Astrocyte (in vitro differentiated cells and primary cell): Measurements from ENCODE around the gene AUTS2. TPM values are rescaled to one million over a fixed set of nuclear protein-coding genes. Genes with fewer than 3 reads are reported as not detected.

Experiments
- DNase-seq: peaks from one replicate; pipeline ENCODE4 v3.0.0-alpha.2; 2010; ENCODE audit warnings: low read depth
- FAIRE-seq: peaks from 2 replicates; lab custom pipeline; 2011; peaks lifted over from hg19 to GRCh38; lab: Jason Lieb, UNC
- H2AFZ ChIP-seq: 2 replicates; pipeline ENCODE4 v1.6.0; 2012; ENCODE audit warnings: low read depth, low read length, inconsistent platforms
- H3K27ac ChIP-seq: 2 replicates; pipeline ENCODE4 v1.5.1; 2011; ENCODE audit warnings: low read depth, low read length, inconsistent platforms
- H3K27me3 ChIP-seq: 2 replicates; pipeline ENCODE4 v1.6.0; 2011; ENCODE audit warnings: low read length, inconsistent platforms; ENCODE audit not compliant: insufficient read depth
- H3K36me3 ChIP-seq: 2 replicates; pipeline ENCODE4 v1.5.1; 2011; ENCODE audit warnings: low read length, inconsistent platforms; ENCODE audit not compliant: insufficient read depth
- H3K4me1 ChIP-seq: 2 replicates; pipeline ENCODE4 v1.5.1; 2011; ENCODE audit warnings: low read length, inconsistent platforms; ENCODE audit not compliant: insufficient read depth
- H3K4me2 ChIP-seq: 2 replicates; pipeline ENCODE4 v1.6.0; 2012; ENCODE audit warnings: low read length, inconsistent platforms
- H3K4me3 ChIP-seq: 2 replicates; pipeline ENCODE4 v1.5.1; 2011; ENCODE audit warnings: low read depth, mild to moderate bottlenecking, low read length, inconsistent platforms; ENCODE audit not compliant: insufficient read depth
- H3K79me2 ChIP-seq: 2 replicates; pipeline ENCODE4 v1.6.0; 2012; ENCODE audit warnings: mild to moderate bottlenecking, low read length, inconsistent platforms; ENCODE audit not compliant: insufficient read depth
- H3K9ac ChIP-seq: 2 replicates; pipeline ENCODE4 v1.6.0; 2012; ENCODE audit warnings: mild to moderate bottlenecking, low read length, inconsistent platforms
- H3K9me3 ChIP-seq: 2 replicates; pipeline ENCODE4 v1.5.1; 2012; ENCODE audit warnings: low read depth, mild to moderate bottlenecking, low read length, inconsistent platforms; ENCODE audit not compliant: insufficient read depth
- H4K20me1 ChIP-seq: 2 replicates; pipeline ENCODE4 v1.6.0; 2012; ENCODE audit warnings: low read length, inconsistent platforms; ENCODE audit not compliant: insufficient read depth
- H3K27ac Mint-ChIP-seq: one replicate; pipeline ENCODE4 v1.8.0; 2021; ENCODE audit warnings: mild to moderate bottlenecking, mixed read lengths; ENCODE audit not compliant: unreplicated experiment
- H3K27me3 Mint-ChIP-seq: one replicate; pipeline ENCODE4 v1.8.0; 2021; ENCODE audit warnings: low read depth, mixed read lengths; ENCODE audit not compliant: unreplicated experiment
- H3K36me3 Mint-ChIP-seq: one replicate; pipeline ENCODE4 v1.8.0; 2021; ENCODE audit warnings: low read depth, mixed read lengths; ENCODE audit not compliant: unreplicated experiment
- H3K4me1 Mint-ChIP-seq: one replicate; pipeline ENCODE4 v1.8.0; 2021; ENCODE audit warnings: low read depth, mixed read lengths; ENCODE audit not compliant: unreplicated experiment
- H3K4me3 Mint-ChIP-seq: one replicate; pipeline ENCODE4 v1.8.0; 2021; ENCODE audit warnings: mild to moderate bottlenecking, moderate library complexity, mixed read lengths; ENCODE audit not compliant: unreplicated experiment
- H3K9me3 Mint-ChIP-seq: one replicate; pipeline ENCODE4 v1.8.0; 2021; ENCODE audit warnings: mild to moderate bottlenecking, mixed read lengths; ENCODE audit not compliant: unreplicated experiment
- CTCF ChIP-seq: IDR thresholded peaks from 2 replicates; pipeline ENCODE4 v1.5.1; 2011; ENCODE audit warnings: low read depth, mild to moderate bottlenecking, inconsistent platforms, low read length, moderate library complexity; ENCODE audit not compliant: insufficient read depth
- EZH2 ChIP-seq: IDR thresholded peaks from 2 replicates; pipeline ENCODE4 v1.6.1; 2012; ENCODE audit warnings: mild to moderate bottlenecking, low read length, inconsistent platforms; ENCODE audit not compliant: insufficient read depth
- total RNA-seq: library from RNA; stranded (reverse); gene quantifications from 2 replicates; pipeline ENCODE4 v1.2.1, GENCODE V29; 2021

AUTS2 gene
- total RNA-seq, 1 donor from 2014 or later = 73.2 TPM

DNA sequence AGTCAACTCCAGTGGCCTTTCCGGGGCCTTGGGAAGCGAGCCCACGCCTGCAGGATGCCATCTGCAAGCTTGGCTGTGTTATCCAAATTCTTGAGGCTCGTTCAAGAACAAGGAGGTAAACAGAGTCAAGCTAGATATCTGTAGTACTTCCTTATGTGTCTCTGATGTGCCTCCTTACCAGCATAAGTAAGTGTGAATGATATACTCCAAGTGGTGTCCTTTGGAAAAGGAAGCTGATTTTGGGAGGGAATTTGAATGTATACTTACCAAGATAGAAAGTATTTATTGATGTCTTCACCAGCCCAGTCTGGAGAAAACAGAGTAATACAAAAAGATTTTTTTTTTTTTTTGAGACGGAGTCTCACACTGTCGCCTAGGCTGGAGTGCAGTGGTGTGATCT lies 1161.4 kb downstream of the AUTS2 start:
- peaks cover 65% of the 10 kb centered on the region for H3K79me2 ChIP-seq
- no peak for FAIRE-seq

GRCh38 chr7:70761711-70762328 lies 1163.5 kb downstream of the AUTS2 start:
- Histone ChIP-seq H2AFZ (no peak overlapping the region), H3K9ac (no peak overlapping the region), H3K4me3 (no peak overlapping the region), H3K4me2 (no peak overlapping the region), H3K27me3 (no peaks in the 10 kb centered on the region), H4K20me1 (peaks cover 74% of the 10 kb centered on the region), H3K4me1 (no peaks in the 10 kb centered on the region), H3K79me2 (peaks cover 57% of the 10 kb centered on the region), H3K9me3 (no peaks in the 10 kb centered on the region), H3K27ac (no peak overlapping the region), H3K36me3 (peaks cover 3% of the 10 kb centered on the region)
- no peak for TF ChIP-seq CTCF
- no peak for TF ChIP-seq EZH2
- H3K4me1 Mint-ChIP-seq = peaks cover 15% of the 10 kb centered on the region
- no peak overlapping the region for H3K27ac Mint-ChIP-seq
- no peaks in the 10 kb centered on the region for H3K9me3 Mint-ChIP-seq
- FAIRE-seq (no peak), DNase-seq (no peak)
- H3K27me3 Mint-ChIP-seq = no peaks in the 10 kb centered on the region
- H3K36me3 Mint-ChIP-seq = peaks cover 23% of the 10 kb centered on the region
- H3K4me3 Mint-ChIP-seq = no peak overlapping the region

More for the DNA sequence above, 1161.4 kb downstream of the AUTS2 start:
- no peak overlapping the region for H3K27ac Mint-ChIP-seq
- no peaks in the 10 kb centered on the region for H3K9me3 ChIP-seq
- no peaks in the 10 kb centered on the region for H3K27me3 ChIP-seq
- no peaks in the 10 kb centered on the region for H3K9me3 Mint-ChIP-seq
- H3K4me3 Mint-ChIP-seq = no peak overlapping the region
- H3K36me3 ChIP-seq = no peaks in the 10 kb centered on the region
- no peak overlapping the region for H3K27ac ChIP-seq
- no peak overlapping the region for H3K4me3 ChIP-seq
- H3K4me2 ChIP-seq = no peak overlapping the region
- no peaks in the 10 kb centered on the region for H3K4me1 ChIP-seq
- no peaks in the 10 kb centered on the region for H3K27me3 Mint-ChIP-seq
- no peak overlapping the region for H2AFZ ChIP-seq
- H4K20me1 ChIP-seq = peaks cover 82% of the 10 kb centered on the region
- DNase-seq = no peak
- H3K36me3 Mint-ChIP-seq = peaks cover 13% of the 10 kb centered on the region
- H3K4me1 Mint-ChIP-seq = peaks cover 17% of the 10 kb centered on the region
- no peak overlapping the region for H3K9ac ChIP-seq
- no peak for TF ChIP-seq CTCF
- TF ChIP-seq EZH2 = no peak

DNA sequence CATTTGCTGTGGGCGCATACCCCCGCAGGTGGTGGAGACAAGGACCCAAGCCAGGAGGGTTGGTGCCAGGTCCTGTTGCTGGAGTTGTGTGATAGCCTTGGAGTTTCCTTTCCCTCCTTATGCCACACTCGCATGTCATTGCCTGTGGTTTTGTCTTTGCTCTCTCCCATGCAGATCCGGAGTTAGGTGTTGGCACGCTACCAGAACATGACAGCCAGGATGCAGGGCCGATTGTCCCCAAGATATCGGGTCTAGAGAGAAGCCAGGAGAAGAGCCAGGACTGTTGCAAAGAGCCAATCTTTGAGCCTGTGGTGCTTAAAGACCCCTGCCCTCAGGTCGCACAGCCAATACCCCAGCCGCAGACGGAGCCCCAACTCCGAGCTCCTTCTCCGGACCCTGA lies 1164.4 kb downstream of the AUTS2 start:
- Histone ChIP-seq H3K4me2 (no peak overlapping the region), H3K9ac (no peak overlapping the region), H3K9me3 (no peaks in the 10 kb centered on the region), H3K27ac (no peak overlapping the region), H3K4me1 (no peaks in the 10 kb centered on the region), H3K79me2 (peaks cover 48% of the 10 kb centered on the region), H4K20me1 (peaks cover 66% of the 10 kb centered on the region), H3K27me3 (no peaks in the 10 kb centered on the region), H3K4me3 (no peak overlapping the region), H3K36me3 (peaks cover 3% of the 10 kb centered on the region), H2AFZ (no peak overlapping the region)
- Mint-ChIP-seq H3K27me3 (no peaks in the 10 kb centered on the region), H3K36me3 (peaks cover 25% of the 10 kb centered on the region), H3K9me3 (no peaks in the 10 kb centered on the region), H3K4me1 (peaks cover 15% of the 10 kb centered on the region), H3K4me3 (no peak overlapping the region), H3K27ac (no peak overlapping the region)
- DNase-seq (no peak), FAIRE-seq (no peak)
- TF ChIP-seq EZH2 (no peak), CTCF (no peak)
